GM18505 (cell line): ENCODE data around the gene TMEM132C.

Source experiments
- ATAC-seq: cut with Tn5 transposase; IDR thresholded peaks from one replicate; pipeline ENCODE4 v1.9.1; 2021; ENCODE audit not compliant: unreplicated experiment
- POLR2A ChIP-seq: IDR thresholded peaks from 4 replicates; pipeline ENCODE4 v1.6.1; 2011; ENCODE audit warnings: borderline replicate concordance; ENCODE audit not compliant: insufficient read depth, insufficient read length; ENCODE audit errors: extremely low read depth

Gene TMEM132C

DNA sequence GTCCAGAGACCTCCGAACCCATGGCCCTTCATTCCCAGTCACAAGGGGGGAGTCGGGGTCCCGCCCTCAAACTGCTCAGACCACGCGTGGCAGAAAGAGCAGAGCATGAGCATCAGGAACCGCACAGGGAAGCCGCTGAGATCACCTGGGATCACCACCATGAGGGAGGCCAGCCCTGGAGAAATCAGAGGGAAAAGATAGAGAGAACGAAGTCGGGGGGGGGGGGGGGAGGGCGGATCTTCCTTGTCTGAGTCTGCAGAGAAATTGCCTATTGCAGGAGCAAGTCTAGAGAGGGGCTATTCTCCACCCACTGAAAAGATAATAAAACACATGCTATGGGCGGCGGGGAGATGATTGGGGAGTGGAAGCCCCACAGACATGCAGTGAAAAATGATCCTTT, 884 bp upstream of the TMEM132C start:
- no peak for ATAC-seq
- TF ChIP-seq POLR2A, result no peak

DNA sequence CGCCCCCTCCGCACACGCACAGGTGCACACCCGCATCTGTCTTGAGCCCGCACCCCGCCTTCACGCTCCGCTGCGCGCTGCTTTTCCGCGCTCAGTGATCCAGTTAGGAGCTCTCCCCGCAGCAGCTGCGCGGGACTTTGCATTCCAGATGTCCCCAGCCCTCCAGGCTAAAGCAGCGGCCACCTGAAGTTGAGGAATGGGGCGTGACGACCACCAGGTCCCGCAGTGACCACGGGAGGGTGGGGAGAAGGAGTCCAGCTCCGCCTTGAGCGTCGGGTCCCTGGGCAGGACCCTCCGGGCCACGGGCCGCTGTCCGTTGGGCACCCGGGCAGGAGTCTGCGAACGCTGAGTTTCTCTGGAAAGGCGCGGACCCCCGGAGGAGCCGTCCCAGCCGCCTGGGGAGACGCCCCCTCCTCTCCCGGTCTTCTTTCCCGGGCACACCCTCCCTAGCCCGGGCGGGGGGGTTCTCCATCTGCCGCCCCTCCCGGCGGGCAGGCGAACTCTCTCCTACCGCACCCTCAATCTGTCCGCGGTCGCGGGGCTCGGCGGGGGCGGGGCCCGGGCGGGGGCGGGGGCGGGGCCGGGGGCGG, 334 bp upstream of the TMEM132C start:
- TF ChIP-seq POLR2A, result no peak
- no peak for ATAC-seq

GRCh38 chr12:128267651-128268378, 845 bp downstream of the TMEM132C start:
- ATAC-seq, result no peak
- no peak for TF ChIP-seq POLR2A

DNA sequence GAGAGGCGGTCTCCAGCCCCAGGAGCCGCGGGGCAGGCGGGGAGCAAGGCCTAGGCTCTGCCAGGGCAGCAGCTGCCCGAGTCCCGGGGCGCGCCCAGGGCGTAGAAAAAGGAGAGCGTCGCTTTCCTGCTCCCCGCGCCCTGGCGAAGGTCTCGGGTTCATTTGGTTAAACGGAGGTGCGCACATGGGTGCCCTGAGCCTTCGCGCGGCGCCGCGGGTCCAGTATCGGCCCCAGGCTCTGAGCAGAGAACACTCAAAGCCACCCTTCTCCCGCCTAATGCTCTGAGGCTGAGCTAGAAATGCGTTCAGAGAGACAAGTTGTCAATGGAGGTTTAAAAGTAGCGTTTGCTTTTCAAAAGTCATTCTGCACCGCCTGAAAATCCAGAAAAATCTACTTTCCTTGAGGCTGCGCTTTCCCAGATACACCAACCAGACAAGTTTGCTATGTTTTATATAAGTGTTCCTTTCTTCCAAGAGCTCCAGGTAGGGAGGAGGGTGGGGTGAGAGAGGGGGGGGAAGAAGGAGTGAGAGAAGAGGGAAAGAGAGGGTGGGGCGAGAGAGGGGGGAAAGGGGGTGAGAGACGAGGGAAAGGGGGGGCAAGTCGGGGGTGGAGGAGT, 1.5 kb downstream of the TMEM132C start:
- TF ChIP-seq POLR2A, result no peak
- no peak for ATAC-seq

GRCh38 chr12:128269181-128269591, 2.2 kb downstream of the TMEM132C start:
- TF ChIP-seq POLR2A, result no peak
- ATAC-seq, result no peak

GRCh38 chr12:128276471-128276870, 9.5 kb downstream of the TMEM132C start:
- TF ChIP-seq POLR2A, result no peak
- ATAC-seq, result no peak

DNA sequence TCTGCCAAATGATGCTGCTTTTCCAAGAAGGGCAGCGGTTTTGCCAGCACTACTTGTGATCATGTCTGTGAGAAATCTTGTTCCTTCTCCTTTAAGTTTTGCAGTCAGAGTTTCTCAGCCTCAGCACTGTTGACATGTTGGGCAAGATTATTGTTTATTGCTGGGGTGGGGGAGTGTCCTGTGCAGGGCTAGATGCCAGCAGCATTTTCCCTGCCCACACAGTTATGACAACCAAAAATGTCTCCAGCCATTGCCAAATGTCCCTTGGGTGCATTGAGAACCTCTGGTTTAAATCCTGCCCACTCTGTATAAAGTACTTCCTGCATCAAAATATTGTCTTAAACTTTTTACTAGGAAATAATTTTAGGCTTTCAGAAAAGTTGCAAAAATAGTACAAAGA, 20.0 kb downstream of the TMEM132C start:
- ATAC-seq, result no peak
- no peak for TF ChIP-seq POLR2A

DNA sequence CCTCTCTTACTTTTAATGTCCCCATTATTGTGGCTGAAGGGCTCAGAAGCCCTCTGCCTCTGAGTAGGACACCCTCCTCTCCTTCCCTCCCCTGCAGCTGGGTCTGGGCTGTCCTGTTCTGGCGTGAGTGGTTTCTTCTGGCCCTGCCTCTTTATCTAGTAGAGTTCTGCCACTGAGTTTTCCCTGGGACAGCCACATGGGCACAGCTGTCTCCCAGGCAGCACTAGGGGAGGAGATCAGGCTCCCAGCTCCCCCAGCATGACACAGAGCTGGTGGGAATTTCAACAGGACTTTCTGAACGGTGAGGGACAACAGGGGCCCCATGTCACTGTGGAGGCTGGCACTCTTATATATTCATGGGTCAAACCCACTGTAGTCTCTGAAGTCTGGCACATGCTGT, 21.4 kb downstream of the TMEM132C start:
- no peak for ATAC-seq

DNA sequence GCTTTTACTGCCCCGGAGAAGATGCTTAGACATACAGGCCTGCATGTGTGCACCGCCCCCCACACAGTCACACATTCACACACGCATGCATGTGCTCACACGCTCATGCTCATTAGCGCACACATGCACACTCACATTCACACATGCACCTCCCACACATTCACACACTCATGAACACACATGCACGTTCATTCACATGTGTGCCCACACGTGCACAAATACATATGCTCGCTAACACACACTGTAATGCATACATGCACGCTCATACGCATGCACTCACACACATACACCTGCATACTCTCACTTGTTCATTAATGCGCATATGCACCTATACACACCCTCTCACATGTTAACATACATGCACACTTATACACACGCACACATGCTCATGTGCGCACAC, 21.9 kb downstream of the TMEM132C start:
- TF ChIP-seq POLR2A, result no peak
- no peak for ATAC-seq

More for the DNA sequence above, 21.4 kb downstream of the TMEM132C start:
- no peak for TF ChIP-seq POLR2A

- TF ChIP-seq POLR2A, result no peak
- ATAC-seq, result no peak
These were observed 24.0 kb downstream of the TMEM132C start for GRCh38 chr12:128290938-128291337.

- no peak for ATAC-seq
- TF ChIP-seq POLR2A, result no peak
These were observed 31.2 kb downstream of the TMEM132C start for GRCh38 chr12:128298091-128298748.

DNA sequence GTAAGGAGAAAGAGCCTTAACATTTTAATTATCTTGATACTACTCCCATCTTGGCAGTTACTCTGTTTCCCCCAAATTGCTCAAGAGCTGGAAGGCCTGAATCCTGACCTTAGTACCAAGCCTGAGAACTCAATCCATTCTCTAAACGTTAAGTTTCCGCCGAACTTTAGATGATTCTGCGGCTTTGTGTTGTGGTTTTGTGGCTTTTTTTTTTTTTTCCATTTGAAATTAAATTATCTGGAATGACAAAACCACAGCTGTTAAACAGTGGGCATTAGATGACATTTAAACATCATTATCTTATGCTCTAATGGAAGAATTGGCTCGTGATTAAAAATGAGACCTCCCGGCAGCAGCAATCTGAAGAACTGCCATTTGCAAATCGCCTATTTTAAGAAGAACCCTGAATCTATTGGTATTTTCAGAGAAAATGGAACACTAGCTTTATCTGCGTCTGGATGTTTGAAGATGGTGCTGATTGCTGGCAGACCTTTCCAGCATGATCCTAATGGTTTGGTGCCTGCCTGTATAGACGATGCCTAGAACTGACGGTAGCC, 38.4 kb downstream of the TMEM132C start:
- ATAC-seq, result no peak
- TF ChIP-seq POLR2A, result no peak

DNA sequence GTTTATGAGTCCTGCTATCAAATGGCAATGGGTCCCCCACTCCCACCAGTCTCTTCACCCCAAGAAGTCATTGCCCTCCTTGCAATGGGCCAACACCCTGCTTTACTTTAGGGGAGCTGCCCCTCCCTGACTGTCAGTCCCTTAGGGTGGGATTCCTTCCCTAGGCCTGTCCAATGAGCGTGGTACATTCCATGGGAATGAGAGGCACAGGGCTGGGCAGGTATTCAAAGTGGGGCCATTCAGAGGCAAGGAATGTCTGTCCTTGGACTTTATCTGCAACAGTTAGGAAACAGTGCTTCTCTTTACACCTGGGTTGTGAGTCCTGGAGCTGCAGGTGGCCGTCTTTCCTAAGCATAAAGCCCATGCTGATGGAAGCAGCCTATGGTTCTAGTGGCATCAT, 40.8 kb downstream of the TMEM132C start:
- no peak for TF ChIP-seq POLR2A
- no peak for ATAC-seq
